HTR-8/SVneo (cell line): ENCODE results near the gene CCDC137.
"Not testable (repeated sequence)": the region's sequence is repeated elsewhere in the genome, so short reads cannot be mapped to it uniquely, and the experiment has no call there.

Source experiments
- DNase-seq: peaks from one replicate; pipeline ENCODE4 v3.0.0; 2011; ENCODE audit warnings: low spot score, mixed read lengths; ENCODE audit not compliant: insufficient read length
- FAIRE-seq: peaks from 2 replicates; lab custom pipeline; 2011; peaks lifted over from hg19 to GRCh38; lab: Jason Lieb, UNC

Gene CCDC137

DNA sequence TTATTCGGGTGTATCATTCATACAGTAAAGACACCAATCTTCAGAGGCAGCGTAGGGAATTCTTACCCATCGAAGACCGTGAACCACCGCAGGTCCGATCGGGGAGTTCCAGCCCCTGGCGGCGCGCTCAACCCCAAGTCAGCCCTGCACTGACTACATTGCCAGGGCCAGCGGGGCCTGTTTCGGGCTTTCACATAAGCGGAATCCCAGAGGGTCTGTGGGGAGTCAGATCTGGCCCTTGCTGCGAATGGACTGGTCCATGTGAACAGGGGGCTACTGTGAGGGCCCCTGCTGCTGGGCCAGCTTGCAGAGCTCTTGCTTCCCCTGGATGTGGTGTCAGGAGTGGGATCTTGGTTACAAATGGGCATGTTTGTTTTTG lies 17.8 kb upstream of the CCDC137 start:
- FAIRE-seq (no peak), DNase-seq (no peak)

- FAIRE-seq (no peak), DNase-seq (no peak)
These were observed 15.6 kb upstream of the CCDC137 start for GRCh38 chr17:81650951-81651350.

DNA sequence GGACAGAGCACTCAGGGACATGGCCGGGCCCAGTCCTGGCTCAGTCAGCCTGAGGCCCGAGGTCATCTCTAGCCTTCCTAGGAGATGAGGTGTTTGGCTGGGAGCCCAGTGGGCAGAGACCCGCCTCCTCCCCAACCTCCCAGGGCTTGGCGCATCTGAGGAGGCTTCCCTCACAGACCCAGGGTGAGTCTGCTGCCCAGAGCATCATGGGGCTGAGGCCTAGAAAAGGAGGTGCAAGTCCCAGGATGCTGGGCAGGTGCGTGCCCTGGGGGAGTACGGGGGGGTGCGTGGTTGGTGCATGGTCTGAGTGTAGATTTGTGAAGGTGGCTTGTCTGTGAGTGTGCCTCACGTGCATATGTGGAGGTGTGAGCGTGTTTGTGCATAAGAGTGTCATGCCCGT lies 14.8 kb upstream of the CCDC137 start:
- DNase-seq (peak; percentile 91), FAIRE-seq (peak; percentile 54)

- DNase-seq (no peak), FAIRE-seq (no peak)
These were observed 13.4 kb upstream of the CCDC137 start for GRCh38 chr17:81652906-81653771.

DNA sequence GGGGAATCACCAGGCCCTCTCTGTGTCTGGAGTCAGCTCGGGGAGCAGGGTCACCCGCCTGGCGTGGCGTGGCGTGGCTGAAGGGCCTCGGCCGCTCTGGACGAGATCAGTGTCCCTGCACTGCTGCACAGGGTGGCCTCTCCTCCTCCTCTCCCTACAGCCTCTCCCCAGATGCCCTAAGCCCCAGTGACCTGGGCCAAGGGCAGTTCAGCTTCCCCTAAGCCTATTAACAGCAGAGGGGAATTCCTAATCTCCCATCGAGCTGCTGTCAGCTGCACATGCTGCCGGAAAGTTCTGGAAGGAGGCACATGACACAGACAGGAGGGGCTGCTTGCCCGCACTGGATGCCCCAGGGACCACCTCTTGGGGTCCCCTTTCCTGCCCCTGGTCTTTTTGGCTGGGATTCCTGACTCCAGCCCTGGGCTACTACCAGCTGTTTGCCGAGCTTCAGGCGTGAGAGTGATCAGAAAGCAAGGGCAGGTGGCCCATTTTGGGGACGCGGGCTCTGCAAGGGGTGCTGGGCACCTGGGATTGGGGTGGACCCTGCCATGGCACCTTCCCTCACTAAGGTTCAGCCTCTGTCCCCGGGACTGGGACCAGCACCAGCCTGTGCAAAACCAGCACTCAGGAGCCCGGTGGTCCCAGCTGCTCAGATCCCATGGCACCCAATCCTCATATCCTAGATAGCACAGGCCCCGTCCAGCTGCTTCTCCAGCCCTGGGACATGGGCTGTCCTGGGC lies 11.0 kb upstream of the CCDC137 start:
- DNase-seq (no peak), FAIRE-seq (no peak)

DNA sequence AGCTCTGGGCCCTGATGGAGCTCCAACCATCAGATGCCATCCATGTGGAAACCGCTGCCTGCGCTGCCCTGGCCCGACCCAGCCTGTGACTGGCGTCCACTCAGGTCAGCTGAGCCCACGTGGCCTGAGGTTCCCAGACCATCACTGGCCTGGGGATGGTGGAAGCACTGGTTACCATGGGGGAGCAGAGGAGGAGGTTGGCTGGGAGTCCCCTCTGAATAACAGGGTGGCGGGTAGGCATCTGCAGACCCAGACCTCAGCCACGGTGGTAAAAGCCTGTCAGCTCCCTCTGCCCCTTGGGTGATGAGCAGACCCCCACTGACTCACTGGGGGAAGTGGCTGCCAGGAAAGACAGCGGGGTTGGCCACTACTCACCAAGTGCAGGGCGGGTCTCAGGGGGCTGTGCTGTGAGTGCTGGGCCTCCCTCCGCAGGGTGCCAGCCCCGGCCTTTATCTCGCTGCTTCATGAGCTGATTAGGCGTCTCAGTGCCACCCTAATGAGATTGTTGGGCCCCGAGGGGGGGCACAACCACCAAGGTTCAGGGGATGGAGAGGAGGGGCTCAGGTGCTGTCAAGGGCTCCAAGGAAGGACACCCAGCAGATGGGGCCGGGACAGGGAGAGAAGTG lies 10.3 kb upstream of the CCDC137 start, which contains the start of gene PDE6G:
PDE6G (minus strand) TSS at position 425 of the 626 bp plus-strand sequence. CDS start 3,237 bp downstream, outside the sequence.
- FAIRE-seq (no peak), DNase-seq (no peak)

DNA sequence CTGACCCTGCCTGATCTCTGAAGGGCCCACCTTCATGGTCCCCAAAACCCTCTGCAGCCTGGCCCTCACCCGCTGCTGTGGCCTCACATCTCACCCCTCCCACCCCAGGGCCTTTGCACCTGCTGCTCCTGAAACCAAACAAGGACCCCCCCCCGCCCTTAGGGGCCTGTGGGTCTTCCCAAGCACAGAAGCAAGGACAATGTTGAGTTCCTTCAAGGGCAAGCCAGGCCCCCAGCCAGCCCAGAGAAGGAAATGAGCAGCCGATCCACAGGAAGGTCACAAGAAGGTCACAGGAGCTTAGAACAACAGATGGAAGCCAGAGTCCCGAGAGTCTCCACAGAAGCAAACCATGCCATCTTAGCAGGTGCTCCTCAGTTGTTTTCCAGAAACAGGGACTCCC lies 9.7 kb upstream of the CCDC137 start:
- FAIRE-seq (no peak), DNase-seq (no peak)

DNA sequence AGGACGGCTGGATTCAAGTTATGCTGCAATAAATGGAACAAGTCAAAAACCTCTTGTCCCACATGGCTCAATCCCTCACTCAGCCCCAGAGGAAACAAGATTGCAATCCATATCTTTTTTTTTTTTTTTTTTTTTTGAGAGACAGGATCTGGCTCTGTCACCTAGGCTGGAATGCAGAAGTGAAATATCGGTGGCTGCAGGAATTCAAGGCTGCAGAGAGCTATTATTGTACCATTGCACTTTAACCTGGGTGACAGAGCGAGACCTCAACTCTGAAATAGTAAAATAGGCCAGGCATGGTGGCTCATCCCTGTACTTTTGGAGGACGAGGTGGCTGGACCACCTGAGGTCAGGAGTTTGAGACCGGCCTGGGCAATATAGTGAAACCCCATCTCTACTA lies 7.5 kb upstream of the CCDC137 start:
- DNase-seq (no peak), FAIRE-seq (no peak)

DNA sequence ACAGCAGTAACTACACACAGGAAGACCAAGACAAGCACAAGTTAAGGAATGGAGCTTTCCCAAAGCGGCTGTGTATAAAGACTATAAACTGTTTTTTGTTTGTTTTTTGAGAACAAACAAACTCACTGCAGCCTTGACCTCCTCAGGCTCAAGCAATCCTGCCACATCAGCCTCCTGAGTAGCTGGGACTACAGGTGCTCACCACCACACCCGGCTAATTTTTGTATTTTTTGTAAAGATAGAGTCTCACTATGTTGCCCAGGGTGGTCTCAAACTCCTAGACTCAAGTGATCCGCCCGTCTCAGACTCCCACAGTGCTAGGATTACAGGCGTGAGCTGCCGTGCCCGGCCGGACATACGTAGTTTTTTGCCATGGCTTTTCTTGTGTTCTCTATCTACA lies 6.1 kb upstream of the CCDC137 start:
- DNase-seq = no peak
- FAIRE-seq = no peak

- DNase-seq = no peak
- FAIRE-seq = no peak
These were observed 4.5 kb upstream of the CCDC137 start for GRCh38 chr17:81662002-81662401.

DNA sequence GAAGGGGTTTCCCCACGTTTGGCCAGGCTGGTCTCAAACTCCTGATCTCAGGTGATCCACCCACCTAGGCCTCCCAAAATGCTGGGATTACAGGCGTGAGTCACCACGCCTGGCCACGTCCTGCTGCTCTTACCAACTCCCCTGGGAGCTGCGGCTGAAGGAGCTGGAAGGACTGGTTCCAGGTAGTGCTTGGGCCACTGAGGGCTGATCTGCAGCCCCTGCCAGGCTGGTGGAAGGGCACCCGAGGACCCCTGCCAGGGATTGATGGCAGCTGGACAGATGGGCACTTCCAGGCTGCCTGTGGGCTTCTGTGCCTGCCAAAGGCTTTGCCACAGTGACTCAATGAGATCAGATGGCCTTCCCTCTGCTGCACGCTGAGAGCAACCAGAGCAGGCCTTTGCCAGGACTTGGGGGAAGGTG lies 2.5 kb upstream of the CCDC137 start:
- FAIRE-seq = no peak

DNA sequence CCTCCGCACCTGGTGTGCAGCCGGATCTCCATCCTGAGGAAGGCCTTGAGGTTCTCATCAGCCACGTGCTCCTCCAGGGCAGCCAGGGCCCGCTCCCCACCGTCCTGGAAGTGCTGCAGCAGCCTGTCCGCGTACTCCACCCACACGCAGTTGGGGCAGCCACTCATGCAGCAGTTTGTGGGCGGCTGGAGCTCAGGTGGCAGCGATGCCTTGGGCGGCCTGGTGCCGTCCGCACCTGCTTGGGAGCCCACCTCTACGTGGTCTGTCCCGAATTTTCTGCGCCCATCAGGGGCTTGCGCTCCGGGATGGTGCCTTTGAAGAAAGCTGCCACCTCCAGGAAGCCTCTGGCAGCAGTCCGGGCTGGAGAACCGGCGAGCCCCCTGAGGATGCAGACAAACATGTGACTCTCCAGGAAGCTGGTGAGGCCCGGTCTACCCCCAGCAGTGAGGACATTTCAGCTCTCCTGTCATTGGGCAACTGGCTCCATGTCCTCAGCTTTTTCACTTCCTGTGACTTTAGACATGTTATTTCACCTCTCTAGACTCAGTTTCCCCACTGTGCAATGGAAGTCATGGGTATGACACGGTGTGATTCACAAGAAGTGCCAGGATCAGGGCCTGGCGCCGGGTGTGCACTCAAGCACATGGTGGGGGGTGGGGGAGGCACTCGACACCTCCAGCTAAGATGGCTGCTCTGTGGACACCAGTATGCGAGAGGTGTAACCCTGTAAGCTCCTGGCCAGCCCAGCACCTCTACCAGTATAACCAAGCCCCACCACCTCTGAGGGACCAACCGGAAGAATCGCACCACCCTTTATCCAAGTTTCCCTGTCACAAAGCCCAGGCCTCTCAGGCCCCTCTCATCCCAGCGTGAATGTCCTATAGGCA lies 1.1 kb upstream of the CCDC137 start:
- DNase-seq (no peak), FAIRE-seq (no peak)

More for the DNA sequence above, 2.5 kb upstream of the CCDC137 start:
- no peak for DNase-seq

DNA sequence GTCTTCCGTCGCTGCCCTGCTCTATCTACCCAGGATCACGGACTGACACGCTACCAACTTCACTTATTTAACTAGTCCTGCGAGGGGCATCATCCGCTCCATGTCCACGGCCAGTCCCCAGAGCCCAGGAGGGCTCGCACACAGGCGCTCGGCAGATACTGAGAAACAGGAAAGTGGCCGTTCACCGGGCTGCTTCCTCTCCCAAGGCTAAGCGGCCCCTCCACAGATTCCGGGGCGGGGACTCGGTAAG lies 520 bp upstream of the CCDC137 start:
- FAIRE-seq = no peak
- DNase-seq = no peak

GRCh38 chr17:81667754-81668153 lies 1.2 kb downstream of the CCDC137 start:
- no peak for DNase-seq

DNA sequence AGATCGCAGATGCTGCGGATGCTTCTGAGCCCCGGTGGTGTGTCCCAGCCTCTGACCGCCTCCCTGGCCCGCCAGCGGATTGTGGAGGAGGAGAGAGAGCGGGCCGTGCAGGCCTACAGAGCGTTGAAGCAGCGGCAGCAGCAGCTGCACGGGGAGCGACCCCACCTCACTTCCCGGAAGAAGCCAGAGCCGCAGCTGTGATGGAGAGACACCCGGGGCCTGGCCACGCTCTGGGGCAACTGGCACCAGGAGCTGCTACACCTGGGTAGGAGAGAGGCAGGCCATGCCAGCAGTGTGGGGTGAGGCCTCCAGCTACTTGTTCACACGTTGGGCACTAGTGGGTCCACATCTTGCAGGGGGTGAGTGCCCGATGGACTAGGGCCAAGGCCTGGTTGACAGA lies 6.0 kb downstream of the CCDC137 start:
- FAIRE-seq (no peak), DNase-seq (no peak)

More at GRCh38 chr17:81667754-81668153, 1.2 kb downstream of the CCDC137 start:
- no peak for FAIRE-seq

DNA sequence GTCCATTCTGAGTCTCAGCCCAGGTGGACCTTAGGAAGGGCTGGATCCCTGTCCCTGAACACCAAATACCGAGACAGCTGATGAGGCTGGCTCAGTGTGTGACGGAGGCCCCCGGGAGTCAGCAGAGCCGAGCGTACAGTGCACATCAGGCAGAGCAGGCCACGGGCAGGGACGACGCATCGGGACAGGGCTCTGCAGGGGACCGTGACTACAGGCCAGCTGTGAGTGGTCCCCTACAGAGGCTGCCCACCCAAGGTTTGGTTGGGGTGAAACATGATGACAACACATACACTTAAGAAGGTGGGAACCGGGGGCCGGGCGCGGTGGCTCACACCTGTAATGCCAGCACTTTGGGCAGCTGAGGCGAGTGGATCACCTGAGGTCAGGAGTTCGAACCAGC lies 6.4 kb downstream of the CCDC137 start:
- DNase-seq = no peak
- no peak for FAIRE-seq

DNA sequence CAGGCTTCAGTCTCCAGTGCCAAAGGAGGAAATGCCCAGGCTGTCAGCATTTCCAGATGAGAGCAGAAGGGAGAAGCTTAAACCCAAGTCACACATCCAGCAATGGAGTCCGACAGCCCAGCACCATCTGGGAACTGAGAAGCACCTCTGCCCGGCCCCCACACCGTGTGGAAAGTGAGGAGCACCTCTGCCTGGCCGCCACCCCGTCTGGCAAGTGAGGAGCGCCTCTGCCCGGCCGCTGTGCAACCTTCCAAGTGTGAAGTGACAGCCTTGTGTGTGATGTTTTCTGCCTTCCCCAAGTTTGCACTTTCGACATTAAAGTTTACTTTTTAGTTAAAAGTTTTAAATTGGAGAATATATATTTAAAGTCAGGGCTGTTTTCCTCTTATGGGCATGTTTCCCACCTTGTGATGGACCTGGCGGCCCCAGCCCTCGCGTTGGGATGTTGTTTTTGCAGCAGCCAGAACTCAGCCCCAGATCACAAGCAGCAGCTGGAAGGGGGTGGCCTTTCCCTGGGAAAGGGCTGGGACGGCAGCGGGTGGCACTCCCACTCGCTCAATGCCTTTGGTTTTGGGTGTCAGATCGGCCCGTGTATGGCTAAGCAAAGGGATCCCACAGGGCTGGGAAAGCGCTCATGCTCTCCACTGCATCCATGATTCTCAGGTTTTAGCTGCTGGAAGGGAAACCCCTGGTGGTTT lies 7.2 kb downstream of the CCDC137 start:
- DNase-seq (no peak), FAIRE-seq (no peak)

DNA sequence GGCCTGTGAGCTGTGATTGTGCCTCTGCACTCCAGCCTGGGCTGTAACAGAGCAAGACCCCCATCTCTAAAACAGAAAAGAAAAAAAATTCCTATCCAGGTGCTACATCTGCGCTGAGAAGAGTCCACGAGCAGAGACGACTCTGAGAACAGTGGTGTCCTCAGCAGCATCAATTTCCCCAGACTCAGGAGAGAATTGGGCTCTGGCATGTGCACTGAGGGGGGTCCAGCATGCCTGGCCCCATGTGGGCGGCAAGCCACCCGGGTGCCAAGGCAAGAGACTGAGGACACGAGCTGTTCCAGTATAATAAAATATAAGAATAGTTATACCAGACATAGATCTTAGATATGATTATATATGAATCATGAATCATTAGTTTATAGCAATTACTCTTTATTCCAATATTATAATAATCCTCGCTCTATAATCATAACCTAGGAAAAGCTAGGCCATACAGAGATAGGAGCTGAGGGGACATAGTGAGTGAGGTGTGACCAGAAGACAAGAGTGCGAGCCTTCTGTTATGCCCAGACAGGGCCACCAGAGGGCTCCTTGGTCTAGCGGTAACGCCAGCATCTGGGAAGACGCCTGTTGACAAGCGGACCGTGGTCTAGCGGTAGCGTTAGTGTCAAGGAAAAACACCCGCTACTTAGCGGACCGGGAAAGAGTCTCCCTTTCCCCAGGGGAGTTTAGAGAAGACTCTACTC lies 9.1 kb downstream of the CCDC137 start:
- FAIRE-seq, DNase-seq: not testable (repeated sequence)

DNA sequence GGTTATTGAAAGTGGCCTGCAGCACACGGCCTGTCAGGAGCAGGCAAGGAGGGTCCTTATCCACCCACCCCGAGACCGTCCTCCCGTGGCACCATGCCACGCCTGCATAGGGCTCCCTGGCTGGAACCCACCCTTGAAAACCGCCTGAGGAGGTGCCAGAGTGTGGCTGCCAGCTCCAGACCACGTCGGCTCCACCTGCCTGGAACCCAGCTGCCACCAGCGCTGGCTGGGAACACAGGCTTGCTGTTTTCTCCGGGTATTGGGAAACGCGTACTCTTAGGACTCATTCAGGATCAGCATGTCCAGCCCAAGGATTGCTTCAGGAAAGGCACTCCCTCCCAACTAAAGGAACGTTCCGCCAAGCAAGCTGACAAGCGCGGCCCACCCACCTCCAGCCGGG lies 10.4 kb downstream of the CCDC137 start:
- no peak for DNase-seq

More for the DNA sequence above, 10.4 kb downstream of the CCDC137 start:
- FAIRE-seq = no peak
